ENCODE measurements around the gene ALOX15.
"Not testable (repeated sequence)": the region's sequence is repeated elsewhere in the genome, so short reads cannot be mapped to it uniquely, and the experiment has no call there.

The ALOX15 gene

DNA sequence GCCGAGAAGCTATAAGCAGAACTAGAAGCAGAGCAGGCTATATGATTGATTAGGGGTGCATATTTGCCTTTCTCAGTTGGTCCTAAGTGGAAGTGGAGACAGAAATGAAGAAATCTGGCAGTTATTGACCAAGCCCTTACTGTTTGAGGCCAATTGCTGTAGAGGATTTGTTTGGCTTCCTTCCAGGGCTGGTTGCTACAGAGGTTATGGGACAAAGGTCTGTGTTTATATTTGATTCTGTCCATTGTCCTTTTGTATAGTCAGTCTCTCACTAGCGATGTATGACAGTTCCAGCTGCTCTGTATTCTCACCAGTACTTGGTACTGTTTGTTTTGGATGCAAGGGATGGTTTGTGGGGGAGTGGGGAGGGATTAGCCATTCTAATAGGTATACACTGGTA, 7.3 kb upstream of the ALOX15 start:
- DNase-seq (ENCODE audit: low read depth), result no peak

DNA sequence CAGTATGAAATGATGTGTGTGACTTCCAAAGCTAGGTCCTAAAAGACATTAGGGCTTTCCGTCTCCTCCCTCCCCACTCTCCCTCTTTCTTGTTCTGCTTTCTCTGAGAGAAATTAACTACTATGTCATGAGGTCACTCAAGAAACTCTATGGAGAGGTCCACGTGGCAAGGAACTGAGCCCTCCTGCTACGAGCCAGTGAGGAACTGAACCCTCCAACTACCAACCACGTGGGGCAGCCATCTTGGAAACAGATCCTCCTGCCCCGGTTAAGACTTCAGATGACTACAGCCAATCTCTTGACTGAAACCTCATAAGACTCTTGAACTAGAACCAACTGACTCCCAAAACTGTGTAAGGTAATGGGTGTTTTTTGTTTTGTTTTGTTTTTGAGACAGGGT, 4.2 kb upstream of the ALOX15 start:
- DNase-seq (ENCODE audit: low read depth), result no peak

DNA sequence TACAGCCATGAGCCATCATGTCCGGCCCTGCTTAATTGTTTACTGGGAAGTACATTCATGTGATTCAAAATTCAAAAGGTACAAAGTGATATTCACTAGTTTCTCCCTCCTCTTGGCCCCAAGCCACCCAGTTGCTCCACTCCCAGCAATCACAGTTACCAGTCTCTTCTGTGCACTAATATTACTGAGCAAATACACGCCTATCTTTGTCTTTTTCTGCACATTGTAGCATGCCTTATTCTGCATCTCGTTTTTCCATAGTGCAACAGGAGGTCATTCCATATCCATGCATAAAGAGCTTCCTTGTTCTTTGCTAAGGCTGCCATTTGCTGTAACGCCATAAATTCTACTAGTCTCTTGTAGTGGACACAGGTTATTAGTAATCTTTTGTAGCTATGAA, 2.2 kb upstream of the ALOX15 start:
- no peak for DNase-seq (ENCODE audit: low read depth)

DNA sequence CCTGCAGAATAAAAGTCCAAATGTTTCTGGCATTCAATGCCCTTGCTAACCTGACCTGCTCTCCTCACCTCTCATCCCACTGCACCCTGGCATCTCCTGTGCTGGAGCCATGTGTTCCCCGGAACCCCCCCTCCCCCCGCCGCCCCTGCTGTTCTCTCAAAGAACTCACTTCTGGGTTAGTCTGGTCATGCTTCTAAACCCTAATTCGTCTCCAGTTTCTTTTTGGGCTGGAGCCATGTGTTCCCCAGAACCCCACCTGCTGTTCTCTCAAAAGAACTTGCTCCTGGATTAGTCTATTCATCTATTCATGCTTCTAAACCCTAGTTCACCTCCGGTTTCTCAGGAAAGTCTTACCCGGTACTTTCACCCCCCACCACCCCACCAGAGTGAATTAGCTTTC, 808 bp upstream of the ALOX15 start:
- DNase-seq (ENCODE audit: low read depth), result no peak

DNA sequence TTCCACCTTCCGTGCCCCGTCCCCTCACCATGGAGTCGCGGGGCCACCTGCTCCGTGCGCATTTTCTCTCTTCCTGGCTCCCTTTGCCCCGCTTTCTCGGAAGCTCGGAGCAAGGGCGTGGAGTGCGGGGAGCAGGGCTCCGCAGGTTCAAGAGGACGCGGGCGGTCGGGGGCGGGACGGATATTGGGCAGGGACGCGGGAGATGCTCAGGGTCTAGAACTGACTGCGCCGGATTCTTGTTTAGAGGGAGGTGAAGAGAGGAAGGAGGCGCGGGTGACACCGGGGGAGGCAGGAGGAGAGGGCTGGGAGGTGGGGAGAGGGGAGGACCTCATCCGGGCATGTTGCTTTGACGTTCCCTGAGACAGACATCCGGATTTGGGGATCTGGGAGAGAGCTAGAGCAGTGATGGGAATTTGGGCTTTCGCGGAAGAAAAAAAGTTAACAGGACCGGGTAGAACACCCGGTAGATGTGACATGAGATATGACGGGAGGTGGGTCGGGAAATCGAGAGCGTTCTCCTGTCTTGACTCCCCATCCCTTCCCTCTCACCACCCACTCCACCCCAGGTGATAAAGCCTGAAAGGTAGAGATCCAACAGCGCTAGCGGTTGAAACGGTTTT, 799 bp downstream of the ALOX15 start:
- not testable (repeated sequence) for DNase-seq (ENCODE audit: low read depth)

DNA sequence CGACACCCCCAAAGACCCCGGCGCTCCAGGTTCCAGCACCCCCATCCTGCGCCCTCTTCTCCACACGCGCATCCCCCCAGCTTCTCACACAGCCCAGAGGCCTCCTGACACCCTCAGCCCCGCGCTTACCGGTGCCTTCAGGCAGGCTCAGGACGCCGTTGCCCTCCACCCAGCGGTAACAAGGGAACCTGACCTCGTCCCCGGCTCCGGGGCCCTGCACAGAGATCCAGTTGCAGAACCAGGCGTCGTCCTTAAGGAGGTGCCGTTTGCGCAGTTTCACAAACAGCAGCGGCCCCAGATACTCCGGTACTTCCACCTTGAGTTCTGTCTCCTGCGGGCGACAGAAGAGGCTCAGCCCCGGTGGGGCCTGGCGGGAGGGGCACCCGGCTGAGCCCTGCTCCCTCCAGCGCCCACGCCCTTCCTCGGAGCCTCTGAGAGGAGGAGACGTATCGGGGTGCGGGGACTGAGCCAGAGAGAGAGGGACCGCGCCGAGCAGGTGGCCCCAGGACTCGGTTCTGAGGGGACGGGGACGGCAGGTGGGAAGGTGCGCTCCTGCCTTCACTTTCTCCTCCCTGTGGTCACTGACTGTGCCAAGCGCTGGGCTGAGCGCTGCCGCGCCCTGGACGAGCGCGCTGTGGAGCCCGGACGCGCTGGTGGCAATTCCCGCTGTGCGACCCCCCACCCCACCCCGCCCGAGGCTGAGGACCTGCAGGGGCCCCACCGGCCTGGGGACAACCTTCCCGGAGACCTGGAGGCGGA, 2.0 kb downstream of the ALOX15 start:
- not testable (repeated sequence) for DNase-seq (ENCODE audit: low read depth)

DNA sequence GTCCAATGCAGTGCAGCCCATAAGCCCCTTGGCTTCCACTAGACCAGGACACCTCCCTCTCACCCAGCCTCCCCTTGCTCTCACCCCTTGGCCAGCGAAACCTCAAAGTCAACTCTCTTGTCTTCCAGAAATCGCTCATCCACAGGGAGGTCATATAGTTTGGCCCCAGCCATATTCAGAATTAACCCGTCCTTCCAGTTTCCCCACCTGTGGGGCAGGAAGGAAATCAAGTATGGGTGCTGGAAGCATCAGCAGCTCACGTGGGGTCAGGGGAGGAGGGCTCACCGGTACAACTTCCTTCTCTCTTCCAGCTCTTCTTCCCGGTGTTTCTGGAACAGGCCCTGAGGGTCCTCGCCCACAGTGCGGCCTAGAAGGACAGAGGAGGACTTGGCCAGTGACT, 2.7 kb downstream of the ALOX15 start:
- DNase-seq (ENCODE audit: low read depth), result not testable (repeated sequence)

DNA sequence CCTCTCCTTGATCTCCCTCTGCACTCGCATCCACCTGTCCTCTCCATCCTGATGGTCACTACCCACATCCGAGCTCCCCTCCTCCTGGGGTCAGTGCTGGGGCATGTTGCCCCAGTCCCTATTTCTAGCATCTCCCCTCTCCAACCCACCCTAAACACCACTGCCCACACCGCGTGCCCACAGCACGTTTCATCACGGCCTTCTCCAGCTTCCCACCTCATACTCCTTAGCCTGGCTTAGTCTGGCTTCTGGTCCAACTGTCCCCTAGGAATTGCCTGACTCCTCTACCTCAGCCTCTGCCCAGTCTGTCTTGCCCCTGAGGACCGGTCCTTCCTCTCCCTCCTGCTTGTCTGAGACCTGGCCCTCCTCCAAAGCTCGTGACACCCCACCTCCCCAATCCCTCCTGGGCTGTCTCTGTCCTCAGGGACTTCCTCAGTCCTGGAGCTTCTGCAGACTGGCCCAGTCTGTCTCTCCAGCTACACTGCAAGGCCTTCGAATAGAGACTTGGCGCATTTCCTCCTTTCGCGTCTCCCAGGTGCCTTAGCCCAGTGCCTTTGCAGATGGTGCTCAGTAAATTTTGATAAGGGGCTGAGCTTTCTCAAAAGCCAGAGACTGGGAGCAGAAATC, 4.9 kb downstream of the ALOX15 start:
- no peak for DNase-seq (ENCODE audit: low read depth)

DNA sequence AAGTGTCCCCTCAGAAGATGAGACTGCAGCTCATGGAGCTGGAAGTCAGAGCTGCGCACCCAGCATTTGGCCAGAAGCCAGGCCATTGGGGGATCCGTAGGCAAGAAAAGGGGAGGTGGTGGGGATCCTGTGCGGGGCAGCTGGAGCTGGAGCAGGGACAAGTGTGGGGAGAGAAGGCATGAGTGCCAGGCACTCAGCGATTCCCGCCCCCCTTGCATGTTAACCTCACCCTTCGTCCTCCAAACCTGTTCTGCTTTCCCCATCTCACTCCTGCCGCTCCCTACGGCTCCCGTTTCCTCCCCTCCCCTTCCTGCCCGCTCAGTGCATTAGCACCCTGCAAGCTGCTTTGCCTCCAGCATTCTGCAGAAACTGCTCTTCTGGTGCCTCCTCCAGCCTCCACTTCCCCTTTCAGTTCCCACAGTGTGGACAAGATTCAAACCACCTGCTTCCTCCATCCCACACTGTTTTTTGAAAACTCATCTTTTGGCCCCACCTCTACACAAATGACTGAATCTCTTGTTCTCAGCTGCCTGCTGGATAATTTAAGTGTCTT, 5.6 kb downstream of the ALOX15 start:
- no peak for DNase-seq (ENCODE audit: low read depth)

DNA sequence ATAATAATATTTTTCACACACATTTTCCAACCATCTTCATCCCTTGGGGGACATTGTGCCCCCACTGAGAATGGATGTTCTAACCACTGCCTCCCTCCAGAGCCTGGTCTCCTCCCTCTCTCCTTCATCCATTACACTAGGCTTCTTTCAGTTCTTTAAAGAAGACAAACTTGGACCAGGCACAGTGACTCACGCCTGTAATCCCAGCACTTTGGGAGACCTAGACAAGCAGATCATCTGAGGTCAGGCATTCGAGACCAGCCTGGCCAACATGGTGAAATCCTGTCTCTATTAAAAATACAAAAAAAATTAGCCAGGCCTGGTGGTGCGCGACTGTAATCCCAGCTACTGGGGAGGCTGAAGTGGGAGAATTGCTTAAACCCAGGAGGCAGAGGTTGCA, 6.5 kb downstream of the ALOX15 start:
- no peak for DNase-seq (ENCODE audit: low read depth)

DNA sequence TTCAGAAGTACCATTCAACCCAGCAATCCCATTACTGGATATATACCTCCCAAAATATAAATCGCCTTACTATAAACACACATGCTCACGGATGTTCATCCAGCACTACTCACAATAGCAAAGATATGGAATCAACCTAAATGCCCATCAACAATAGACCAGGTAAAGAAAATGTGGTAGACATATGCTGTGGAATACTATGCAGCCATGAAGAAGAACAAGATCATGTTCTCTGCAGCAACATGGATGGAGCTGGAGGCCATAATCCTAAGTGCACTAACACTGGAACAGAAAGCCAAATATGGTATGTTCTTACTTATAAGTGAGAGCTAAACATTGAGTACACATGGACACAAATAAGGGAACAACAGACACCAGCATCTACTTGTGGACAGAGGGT, 7.8 kb downstream of the ALOX15 start:
- DNase-seq (ENCODE audit: low read depth), result no peak

DNA sequence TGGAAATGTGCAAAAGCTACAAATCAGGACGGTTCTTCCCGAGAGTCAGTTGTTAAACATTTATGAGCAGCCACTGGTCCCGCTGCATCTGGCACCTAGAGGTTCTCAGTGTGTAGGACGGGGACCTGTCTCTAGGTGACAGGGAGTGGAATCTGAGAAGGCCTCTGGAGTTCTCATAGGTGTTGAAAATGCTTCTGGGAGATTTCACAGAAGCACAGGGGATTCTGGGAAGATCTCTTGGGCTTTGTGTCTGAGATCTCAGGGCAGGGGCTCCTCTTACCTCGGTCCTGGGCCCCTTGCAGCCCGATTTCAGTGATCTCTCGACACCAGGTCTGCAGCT, 8.9 kb downstream of the ALOX15 start:
- DNase-seq (ENCODE audit: low read depth), result no peak

DNA sequence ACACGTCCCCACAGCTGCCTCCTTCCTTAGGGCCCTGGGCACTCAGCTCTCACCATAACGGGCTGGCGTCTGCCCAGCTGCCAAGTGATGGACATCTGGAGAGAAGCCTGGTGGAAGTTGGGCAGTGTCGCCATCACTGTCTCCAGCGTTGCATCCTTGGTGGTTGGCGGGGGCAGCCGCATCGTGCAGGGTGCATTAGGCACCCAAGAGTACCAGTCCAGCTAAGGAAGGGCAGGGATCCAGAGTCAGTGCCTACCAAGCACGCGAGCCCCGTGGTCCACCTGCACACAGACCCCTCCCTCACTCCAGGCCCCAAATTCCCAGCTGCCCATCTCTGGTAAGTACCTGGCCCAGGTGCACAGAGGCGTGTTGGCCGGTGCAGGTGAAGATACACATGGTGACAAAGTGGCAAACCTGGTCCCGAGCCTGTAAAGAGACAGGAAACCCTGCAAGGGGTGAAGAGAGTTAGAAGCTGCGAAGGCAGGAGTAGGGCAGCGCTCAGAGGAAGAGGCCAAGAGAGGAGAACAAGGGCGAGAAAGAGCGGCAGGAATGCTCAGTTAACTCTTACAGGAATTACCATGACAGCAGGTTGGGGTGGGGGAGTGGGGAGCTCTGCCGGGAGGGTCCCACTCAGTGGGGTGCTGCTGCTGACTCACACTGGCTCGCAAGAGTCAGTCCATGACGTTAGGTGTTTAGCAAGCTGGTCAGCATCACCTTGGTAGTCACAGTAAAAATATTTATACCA, 9.5 kb downstream of the ALOX15 start:
- no peak for DNase-seq (ENCODE audit: low read depth)

DNA sequence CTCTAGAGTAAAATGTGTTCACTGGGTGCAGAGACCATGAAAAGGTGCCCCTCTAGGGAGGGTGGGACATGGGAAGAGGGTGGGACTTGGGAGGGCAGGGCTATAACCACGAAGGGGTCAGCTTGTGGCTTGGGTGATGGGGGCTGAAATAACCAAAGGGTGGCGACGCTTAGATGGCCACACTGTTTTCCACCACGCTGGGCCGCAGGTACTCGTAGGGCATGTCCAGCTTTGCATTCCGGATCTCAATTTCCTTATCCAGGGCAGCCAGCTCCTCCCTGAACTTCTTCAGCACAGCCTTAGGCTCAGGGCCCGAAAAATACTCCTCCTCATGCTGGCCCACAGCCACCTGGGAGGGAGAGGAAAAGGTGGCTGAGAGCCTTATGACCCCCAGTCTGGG, 10.0 kb downstream of the ALOX15 start:
- no peak for DNase-seq (ENCODE audit: low read depth)

DNA sequence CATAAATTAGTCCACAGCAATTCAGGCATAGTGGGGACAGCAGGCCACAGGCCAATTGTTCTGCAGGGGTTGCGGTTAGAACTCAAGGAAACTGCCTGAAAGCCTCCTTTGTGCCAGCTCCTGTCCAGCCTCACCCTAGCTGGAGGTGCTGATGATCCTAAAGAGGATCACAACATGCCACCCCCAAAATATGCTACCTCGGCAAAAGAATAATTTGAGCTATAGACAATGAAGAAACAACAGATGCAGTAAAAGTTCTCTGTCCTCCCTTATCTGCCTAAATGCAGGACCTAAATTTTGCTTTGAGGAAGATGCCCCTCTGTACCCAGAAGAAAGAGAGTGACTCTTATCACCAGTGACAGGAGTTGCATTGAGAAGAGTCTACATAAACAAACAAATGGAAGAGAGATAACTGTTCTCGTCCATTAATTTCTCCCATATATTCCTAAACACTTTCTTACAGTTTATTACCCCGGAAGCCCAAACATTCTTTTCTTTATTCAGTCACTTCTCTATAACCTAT, 14.7 kb downstream of the ALOX15 start:
- no peak for DNase-seq (ENCODE audit: low read depth)

DNA sequence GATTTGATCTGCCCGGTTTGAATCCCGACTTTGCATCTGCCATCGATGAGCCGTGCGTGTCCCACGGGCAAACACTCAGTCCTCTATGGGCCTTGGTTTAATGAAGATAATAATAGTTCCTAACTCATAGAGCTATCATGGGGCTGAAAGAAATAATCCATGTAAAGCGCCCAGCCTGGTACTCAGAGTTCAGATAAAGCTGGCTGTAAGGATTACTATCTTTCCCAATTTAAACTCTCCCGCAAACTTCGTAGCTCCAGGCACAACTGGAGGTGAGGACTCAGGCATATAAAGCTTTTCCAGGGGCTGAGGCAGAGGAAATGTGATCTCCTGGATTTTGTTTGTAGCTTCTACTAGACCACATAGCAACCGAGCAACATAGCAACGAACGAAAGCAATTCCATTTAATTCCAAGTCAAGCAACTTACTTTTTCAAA, 16.3 kb downstream of the ALOX15 start:
- no peak for DNase-seq (ENCODE audit: low read depth)

DNA sequence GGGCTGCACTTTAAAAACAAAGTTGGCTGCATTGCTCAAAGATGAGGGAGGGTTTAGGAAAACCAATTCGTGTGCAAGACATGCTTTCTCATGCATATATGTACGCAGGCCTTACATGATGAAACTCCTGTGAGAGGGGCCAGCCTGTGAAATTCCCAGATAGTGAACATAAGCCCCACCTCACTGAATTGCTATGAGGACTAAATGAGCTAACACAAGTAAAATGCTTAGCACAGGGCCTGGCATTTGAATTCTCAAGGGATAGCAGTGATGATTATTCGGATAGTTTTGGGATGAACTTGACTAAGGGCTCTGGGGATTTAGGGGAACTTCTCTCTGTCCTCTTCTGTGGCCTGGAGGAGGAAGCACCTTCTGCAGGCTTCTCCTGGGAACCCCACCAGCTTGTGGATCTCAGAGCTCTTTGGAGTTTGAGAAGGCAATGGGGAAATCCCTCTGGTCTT, 17.0 kb downstream of the ALOX15 start:
- DNase-seq (ENCODE audit: low read depth), result not testable (repeated sequence)

DNA sequence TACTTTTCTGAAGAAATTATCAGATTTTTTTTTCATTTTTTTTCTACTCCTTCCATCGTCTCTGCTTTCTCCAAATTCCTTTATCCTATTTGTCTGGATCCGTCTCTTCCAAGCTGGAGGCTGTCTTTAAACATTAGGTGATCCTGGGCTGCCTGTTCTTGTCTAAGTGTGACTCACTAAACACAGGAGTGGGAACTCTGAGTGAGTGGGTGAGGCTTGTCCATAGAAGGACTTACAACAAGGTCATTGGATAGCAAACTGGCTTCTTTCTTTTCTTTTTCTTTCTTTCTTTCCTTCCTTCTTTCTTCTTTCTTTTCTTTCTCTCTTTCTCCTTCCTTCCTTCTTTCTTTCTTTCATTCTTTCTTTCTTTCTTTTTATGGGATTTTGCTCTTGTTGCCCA, 18.2 kb downstream of the ALOX15 start:
- no peak for DNase-seq (ENCODE audit: low read depth)

DNA sequence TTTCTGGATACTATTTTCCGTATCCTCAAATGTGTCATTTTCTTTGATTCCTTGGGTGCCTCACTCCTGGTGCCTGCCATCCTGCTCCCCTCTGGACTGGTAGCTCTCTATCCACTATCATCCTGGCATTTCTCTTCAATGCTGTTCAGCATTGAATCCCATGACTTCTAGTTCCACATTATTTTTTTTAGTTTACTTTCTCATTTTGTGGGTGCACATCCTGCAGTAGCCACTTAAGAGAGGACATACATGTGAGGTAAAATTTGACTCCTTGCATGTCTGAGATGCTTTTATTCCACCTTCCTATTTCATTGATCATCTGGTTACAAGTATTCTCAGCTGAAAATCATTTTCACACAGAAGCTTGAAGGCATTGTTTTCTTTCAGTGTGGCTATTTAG, 19.1 kb downstream of the ALOX15 start:
- DNase-seq (ENCODE audit: low read depth), result no peak

DNA sequence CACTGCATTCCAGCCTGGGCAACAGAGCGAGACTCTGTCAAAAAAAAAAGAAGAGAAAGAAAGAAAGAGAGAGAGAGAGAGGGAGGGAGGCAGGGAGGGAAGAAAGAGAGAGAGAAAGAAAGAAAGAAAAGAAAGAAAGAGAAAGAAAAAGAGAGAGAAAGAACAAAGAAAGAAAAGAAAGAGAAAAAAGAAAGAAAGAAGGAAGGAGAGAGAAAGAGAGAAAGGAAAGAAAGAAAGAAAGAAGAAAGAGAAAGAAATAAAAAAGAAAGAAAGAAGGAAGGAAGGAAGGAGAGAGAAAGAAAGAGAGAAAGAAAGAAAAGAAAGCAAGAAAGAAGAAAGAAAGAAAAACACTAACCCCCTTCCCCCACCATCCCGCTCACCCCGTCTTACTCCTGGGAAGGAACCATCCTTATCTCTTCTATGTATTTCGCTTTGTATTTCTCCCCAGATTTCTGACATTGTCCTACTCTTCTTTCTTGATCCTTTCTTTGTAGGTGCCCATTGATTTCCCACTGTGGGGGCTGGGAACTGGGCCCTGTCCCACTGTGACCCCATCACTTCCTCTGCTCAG, 20.9 kb downstream of the ALOX15 start:
- DNase-seq (ENCODE audit: low read depth), result no peak

DNA sequence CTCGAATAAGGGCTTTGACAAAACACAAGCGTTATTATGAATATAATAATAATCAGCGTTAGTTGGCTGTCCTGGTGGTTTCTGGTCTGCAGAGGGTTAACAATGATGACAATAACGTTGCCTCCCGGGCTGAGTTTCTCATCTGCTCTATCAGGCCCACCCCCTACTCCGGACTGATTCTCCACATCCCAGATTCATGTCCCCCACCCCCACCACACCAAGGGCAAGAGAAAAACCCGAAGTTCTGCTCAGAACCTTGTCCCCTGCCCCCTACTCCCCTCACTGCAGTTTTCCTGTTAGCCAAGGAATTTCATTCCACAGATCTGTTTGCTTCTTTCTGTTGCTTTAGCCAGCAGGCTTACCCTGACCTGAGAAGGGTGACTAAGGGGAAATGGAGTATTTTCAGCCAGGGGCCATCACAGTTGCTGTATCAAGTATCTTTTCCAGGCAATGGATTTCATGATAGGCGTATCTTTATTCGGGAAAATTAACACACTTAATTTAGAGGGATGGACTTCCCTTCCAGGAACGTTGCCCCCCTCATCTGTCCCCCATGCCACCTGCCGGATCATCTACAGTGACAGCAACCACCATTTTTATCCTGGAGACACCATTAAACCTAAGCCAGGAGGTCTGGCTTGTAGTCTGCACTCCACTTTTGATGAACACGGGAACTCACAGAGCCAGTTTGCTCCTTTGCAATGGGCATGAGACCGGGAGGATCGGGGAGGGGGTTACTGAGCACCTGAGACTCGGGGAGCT, 23.7 kb downstream of the ALOX15 start:
- no peak for DNase-seq (ENCODE audit: low read depth)

Data from stimulated activated CD4-positive, alpha-beta T cell treated with anti-CD3 and anti-CD28 coated beads, Interleukin-2, amount 100 ng/mL, for 4 hours (primary cell).